IMR-90 (cell line): ENCODE results near the gene CDS2. TPM values are rescaled to one million over a fixed set of nuclear protein-coding genes. Genes with fewer than 3 reads are reported as not detected.

ENCODE experiments used
- ATAC-seq: fragments of 200-7000 bp; cut with Tn5 transposase; 2 replicates; pipeline ENCODE4 v1.9.1; 2020; ENCODE audit warnings: low read depth, mild to moderate bottlenecking, moderate library complexity
- BruUV-seq: library from RNA; stranded (reverse); fragments of 400-500 nt; replicated peaks from 2 replicates; lab custom pipeline; 2021; lab: Mats Ljungman, UMichigan
- CTCF ChIA-PET: fragments of 300-600 bp; formaldehyde crosslinking; extraction: SDS; loops from one replicate; lab custom pipeline; 2021; ENCODE audit warnings: antibody characterized with exemption; lab: Yijun Ruan, JAX
- POLR2A ChIA-PET: fragments of 300-600 bp; sonication (Branson Sonifier 250); formaldehyde crosslinking; loops from one replicate; lab custom pipeline; 2022; ENCODE audit warnings: antibody characterized with exemption; ENCODE audit not compliant: unreplicated experiment; lab: Charles Lee
- DNase-seq: peaks from one replicate; pipeline ENCODE4 v3.0.0; 2013
- H2AFZ ChIP-seq: replicated peaks from 2 replicates; pipeline ENCODE3; 2013; ENCODE audit warnings: low read length, mild to moderate bottlenecking; ENCODE audit not compliant: poor library complexity
- H2AK5ac ChIP-seq: 2 replicates; pipeline ENCODE4 v1.6.1; 2013; ENCODE audit warnings: low read depth, low read length, inconsistent platforms
- H2AK9ac ChIP-seq: replicated peaks from 2 replicates; pipeline ENCODE3; 2013; ENCODE audit warnings: mild to moderate bottlenecking, low read depth, low read length, moderate library complexity; ENCODE audit not compliant: poor library complexity
- H2BK120ac ChIP-seq: 2 replicates; pipeline ENCODE4 v1.6.1; 2013; ENCODE audit warnings: low read depth, low read length, inconsistent platforms
- H2BK15ac ChIP-seq: 3 replicates; pipeline ENCODE4 v1.6.1; 2013; ENCODE audit warnings: low read depth, low read length, inconsistent platforms
- H2BK20ac ChIP-seq: 2 replicates; pipeline ENCODE4 v1.6.1; 2013; ENCODE audit warnings: low read depth, mild to moderate bottlenecking, inconsistent platforms, low read length, moderate library complexity
- H2BK5ac ChIP-seq: 2 replicates; pipeline ENCODE4 v1.6.1; 2013; ENCODE audit warnings: mild to moderate bottlenecking, low read depth, low read length, inconsistent platforms; ENCODE audit not compliant: poor library complexity, severe bottlenecking
- H3K14ac ChIP-seq: replicated peaks from 2 replicates; pipeline ENCODE4 v1.6.1; 2013; ENCODE audit warnings: low read depth, low read length, inconsistent platforms
- H3K18ac ChIP-seq: 2 replicates; pipeline ENCODE4 v1.6.1; 2013; ENCODE audit warnings: low read depth, low read length, control low read depth
- H3K23ac ChIP-seq: 2 replicates; pipeline ENCODE4 v1.6.1; 2013; ENCODE audit warnings: low read depth, low read length, inconsistent platforms
- H3K27ac ChIP-seq: 2 replicates; pipeline ENCODE4 v1.5.1; 2013; ENCODE audit warnings: mild to moderate bottlenecking, control low read depth, low read length; ENCODE audit not compliant: insufficient read depth
- H3K27me3 ChIP-seq: 2 replicates; pipeline ENCODE4 v1.6.1; 2013; ENCODE audit warnings: low read length; ENCODE audit not compliant: control insufficient read depth, insufficient read depth
- H3K36me3 ChIP-seq: 2 replicates; pipeline ENCODE4 v1.6.1; 2013; ENCODE audit warnings: low read length, mixed read lengths; ENCODE audit not compliant: control insufficient read depth, insufficient read depth
- H3K4ac ChIP-seq: 2 replicates; pipeline ENCODE4 v1.6.1; 2013; ENCODE audit warnings: low read depth, low read length, inconsistent platforms
- H3K4me1 ChIP-seq: 2 replicates; pipeline ENCODE4 v1.6.1; 2013; ENCODE audit warnings: low read length, mixed read lengths; ENCODE audit not compliant: control insufficient read depth, insufficient read depth
- H3K4me2 ChIP-seq: 2 replicates; pipeline ENCODE4 v1.6.1; 2013; ENCODE audit warnings: low read depth, mild to moderate bottlenecking, control low read depth, low read length, moderate library complexity
- H3K4me3 ChIP-seq: 2 replicates; pipeline ENCODE4 v1.5.1; 2013; ENCODE audit warnings: low read depth, mild to moderate bottlenecking, control low read depth, low read length, moderate library complexity; ENCODE audit not compliant: insufficient read depth
- H3K56ac ChIP-seq: 2 replicates; pipeline ENCODE4 v1.6.1; 2013; ENCODE audit warnings: low read length, inconsistent platforms; ENCODE audit not compliant: insufficient read depth; ENCODE audit errors: extremely low read depth
- H3K79me1 ChIP-seq, 2 experiments: 2 replicates each; pipeline ENCODE4 v1.6.1; 2013; ENCODE audit warnings: low read length in 2 of 2, inconsistent platforms in 1 of 2, low read depth in 1 of 2
- H3K9ac ChIP-seq: 2 replicates; pipeline ENCODE4 v1.6.1; 2013; ENCODE audit warnings: low read depth, low read length, control low read depth
- H3K9me1 ChIP-seq: 2 replicates; pipeline ENCODE4 v1.6.1; 2013; ENCODE audit warnings: low read length, inconsistent platforms; ENCODE audit not compliant: insufficient read depth
- H3K9me3 ChIP-seq: 2 replicates; pipeline ENCODE4 v1.6.1; 2013; ENCODE audit warnings: low read length; ENCODE audit not compliant: control insufficient read depth, insufficient read depth
- H4K20me1 ChIP-seq: 2 replicates; pipeline ENCODE4 v1.6.1; 2013; ENCODE audit warnings: low read length, inconsistent platforms; ENCODE audit not compliant: insufficient read depth
- H4K5ac ChIP-seq: 2 replicates; pipeline ENCODE4 v1.6.1; 2013; ENCODE audit warnings: mild to moderate bottlenecking, low read depth, low read length, control low read depth
- H4K8ac ChIP-seq, 2 experiments: 2 replicates each; pipeline ENCODE4 v1.6.1; 2013; ENCODE audit warnings: low read depth in 2 of 2, low read length in 2 of 2, control low read depth in 1 of 2, inconsistent platforms in 1 of 2
- H4K91ac ChIP-seq: 2 replicates; pipeline ENCODE4 v1.6.1; 2013; ENCODE audit warnings: low read depth, low read length, inconsistent platforms; ENCODE audit not compliant: insufficient read depth
- BHLHE40 ChIP-seq: fragments of 150-350 bp; IDR thresholded peaks from 2 replicates; pipeline ENCODE4 v1.6.1; 2016; ENCODE audit warnings: mild to moderate bottlenecking, low read depth, low read length
- CEBPB ChIP-seq: IDR thresholded peaks from 2 replicates; pipeline ENCODE4 v1.6.1; 2012; ENCODE audit warnings: low read depth, low read length, improper control_type of control experiment
- CHD1 ChIP-seq: IDR thresholded peaks from 2 replicates; pipeline ENCODE4 v1.6.1; 2012; ENCODE audit warnings: low read depth, low read length, improper control_type of control experiment
- MAZ ChIP-seq: IDR thresholded peaks from 2 replicates; pipeline ENCODE4 v1.6.1; 2012; ENCODE audit warnings: low read depth, mild to moderate bottlenecking, low read length, improper control_type of control experiment, moderate library complexity, borderline replicate concordance
- MXI1 ChIP-seq: IDR thresholded peaks from 2 replicates; pipeline ENCODE4 v1.6.1; 2012; ENCODE audit warnings: low read depth, mild to moderate bottlenecking, low read length, moderate library complexity, borderline replicate concordance
- RCOR1 ChIP-seq: IDR thresholded peaks from 2 replicates; pipeline ENCODE4 v1.6.1; 2012; ENCODE audit warnings: mild to moderate bottlenecking, low read length, improper control_type of control experiment; ENCODE audit not compliant: insufficient replicate concordance
- RFX5 ChIP-seq: IDR thresholded peaks from 2 replicates; pipeline ENCODE4 v1.8.0; 2012; ENCODE audit warnings: low read depth, mild to moderate bottlenecking, low read length, moderate library complexity
- SMC3 ChIP-seq: fragments of 150-350 bp; IDR thresholded peaks from 2 replicates; pipeline ENCODE4 v1.6.1; 2016; ENCODE audit warnings: low read depth, mild to moderate bottlenecking, antibody characterized with exemption, low read length, moderate library complexity
- dilution Hi-C: fragments of 300-500 bp; cut with HindIII; formaldehyde crosslinking; loops from one replicate; pipeline ENCODE4 v1.14.3; 2018; ENCODE audit warnings: low sequenced_read_pairs; ENCODE audit not compliant: unreplicated experiment
- in situ Hi-C: fragments of 300-500 bp; cut with MboI; formaldehyde crosslinking; loops from 3 replicates; pipeline ENCODE4 v1.14.3; 2019; ENCODE audit warnings: low sequenced_read_pairs, inconsistent platforms, mixed read lengths
- intact Hi-C: fragments of 100-400 bp; cut with micrococcal nuclease; formaldehyde crosslinking; loops from 2 replicates; pipeline ENCODE4 v1.10.0; 2022
- polyA plus RNA-seq, 3 experiments: library from polyadenylated mRNA; depleted of rRNA; stranded (reverse); fragments of >200 nt; gene quantifications; 2 replicates each; pipeline ENCODE4 v1.2.3, GENCODE V29; 2012; ENCODE audit warnings: low replicate concordance in 1 of 3
- total RNA-seq: library from RNA; depleted of rRNA; stranded (reverse); fragments of >200 nt; gene quantifications from 2 replicates; pipeline ENCODE4 v1.2.3, GENCODE V29; 2012
- TF ChIP-seq, protein P1 (sequence below): fragments of 150-350 bp; IDR thresholded peaks from 2 replicates; pipeline ENCODE4 v1.6.1; 2016; ENCODE audit warnings: low read depth, mild to moderate bottlenecking, low read length, moderate library complexity, borderline replicate concordance
- TF ChIP-seq, protein P2 (sequence below): conservative IDR thresholded peaks from 2 replicates; pipeline ENCODE4 v1.5.1; 2012; ENCODE audit warnings: mild to moderate bottlenecking, low read depth, low read length, improper control_type of control experiment
- TF ChIP-seq, protein P3 (sequence below): fragments of 150-350 bp; IDR thresholded peaks from 2 replicates; pipeline ENCODE4 v1.6.1; 2017; ENCODE audit warnings: mild to moderate bottlenecking, antibody characterized with exemption, low read length, low read depth

CDS2 gene
- total and polyA plus RNA-seq, 2 of the 4 experiments (the other 2 are of a cell fraction), result 17.0 to 47.1 TPM

DNA sequence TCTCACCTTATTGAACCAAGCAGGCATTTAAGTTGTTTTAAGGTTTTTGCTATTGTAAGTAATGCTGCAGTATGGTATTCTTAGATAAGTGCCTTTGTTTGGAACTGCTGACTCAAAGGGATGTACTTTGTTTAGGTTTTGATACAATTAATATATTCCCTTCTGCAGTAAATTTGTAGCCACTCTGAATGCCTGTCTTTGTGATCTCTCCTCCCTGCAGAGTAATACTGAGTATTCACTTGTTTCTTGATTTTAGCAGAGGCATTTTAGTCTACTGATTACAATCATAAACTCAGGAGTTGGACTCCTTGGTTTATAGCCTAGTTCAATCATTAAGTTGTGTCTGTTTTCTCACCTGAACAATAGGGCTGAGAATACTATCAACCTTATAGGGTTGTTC, 13.4 kb downstream of the CDS2 start:
- dilution Hi-C loops (no loop called here), in situ Hi-C loops (no loop called here), intact Hi-C loops (loop anchor here (5.0 kb wide), 1 partner anchor 42 kb away; no protein-coding TSS in a partner anchor)
- ChIA-PET CTCF (no interaction called here), POLR2A (no interaction called here)
- Histone ChIP-seq H3K36me3 (no peaks in the 10 kb centered on the region), H3K14ac (no peak overlapping the region), H3K27me3 (no peaks in the 10 kb centered on the region), H2AFZ (no peak overlapping the region), H4K20me1 (peaks cover 48% of the 10 kb centered on the region; the same call in 1 of the 2 replicates), H2BK5ac (no peak overlapping the region), H3K56ac (no peak overlapping the region), H3K23ac (no peak overlapping the region), H3K18ac (no peak overlapping the region), H3K4me3 (no peak overlapping the region), H4K91ac (no peak overlapping the region), H2BK15ac (no peak overlapping the region), H2AK5ac (no peak overlapping the region), H3K4me1 (peaks cover 12% of the 10 kb centered on the region), H2BK20ac (no peak overlapping the region), H3K9me3 (no peaks in the 10 kb centered on the region), H4K5ac (no peak overlapping the region), H3K4ac (no peak overlapping the region), H2BK120ac (no peak overlapping the region), H4K8ac (no peak overlapping the region), H3K4me2 (no peak overlapping the region), H3K79me1 (peaks cover 43 to 91% of the 10 kb centered on the region in 2 experiments), H3K9ac (no peak overlapping the region), H2AK9ac (no peak overlapping the region), H3K9me1 (peaks cover 22% of the 10 kb centered on the region), H3K27ac (no peak overlapping the region)
- BruUV-seq, result no TSS peak
- ATAC-seq, result peak; percentile 37
- peak; percentile 16 for DNase-seq
- TF ChIP-seq BHLHE40, result no peak
- TF ChIP-seq RFX5, result no peak
- TF ChIP-seq MAZ, result no peak
- TF ChIP-seq MXI1, result no peak
- TF ChIP-seq, protein P1, sequence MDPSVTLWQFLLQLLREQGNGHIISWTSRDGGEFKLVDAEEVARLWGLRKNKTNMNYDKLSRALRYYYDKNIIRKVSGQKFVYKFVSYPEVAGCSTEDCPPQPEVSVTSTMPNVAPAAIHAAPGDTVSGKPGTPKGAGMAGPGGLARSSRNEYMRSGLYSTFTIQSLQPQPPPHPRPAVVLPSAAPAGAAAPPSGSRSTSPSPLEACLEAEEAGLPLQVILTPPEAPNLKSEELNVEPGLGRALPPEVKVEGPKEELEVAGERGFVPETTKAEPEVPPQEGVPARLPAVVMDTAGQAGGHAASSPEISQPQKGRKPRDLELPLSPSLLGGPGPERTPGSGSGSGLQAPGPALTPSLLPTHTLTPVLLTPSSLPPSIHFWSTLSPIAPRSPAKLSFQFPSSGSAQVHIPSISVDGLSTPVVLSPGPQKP, result no peak
- TF ChIP-seq, protein P2, sequence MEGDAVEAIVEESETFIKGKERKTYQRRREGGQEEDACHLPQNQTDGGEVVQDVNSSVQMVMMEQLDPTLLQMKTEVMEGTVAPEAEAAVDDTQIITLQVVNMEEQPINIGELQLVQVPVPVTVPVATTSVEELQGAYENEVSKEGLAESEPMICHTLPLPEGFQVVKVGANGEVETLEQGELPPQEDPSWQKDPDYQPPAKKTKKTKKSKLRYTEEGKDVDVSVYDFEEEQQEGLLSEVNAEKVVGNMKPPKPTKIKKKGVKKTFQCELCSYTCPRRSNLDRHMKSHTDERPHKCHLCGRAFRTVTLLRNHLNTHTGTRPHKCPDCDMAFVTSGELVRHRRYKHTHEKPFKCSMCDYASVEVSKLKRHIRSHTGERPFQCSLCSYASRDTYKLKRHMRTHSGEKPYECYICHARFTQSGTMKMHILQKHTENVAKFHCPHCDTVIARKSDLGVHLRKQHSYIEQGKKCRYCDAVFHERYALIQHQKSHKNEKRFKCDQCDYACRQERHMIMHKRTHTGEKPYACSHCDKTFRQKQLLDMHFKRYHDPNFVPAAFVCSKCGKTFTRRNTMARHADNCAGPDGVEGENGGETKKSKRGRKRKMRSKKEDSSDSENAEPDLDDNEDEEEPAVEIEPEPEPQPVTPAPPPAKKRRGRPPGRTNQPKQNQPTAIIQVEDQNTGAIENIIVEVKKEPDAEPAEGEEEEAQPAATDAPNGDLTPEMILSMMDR, result no peak
- TF ChIP-seq CEBPB, result no peak
- TF ChIP-seq SMC3, result no peak
- no peak for TF ChIP-seq CHD1
- no peak for TF ChIP-seq RCOR1
- TF ChIP-seq, protein P3, sequence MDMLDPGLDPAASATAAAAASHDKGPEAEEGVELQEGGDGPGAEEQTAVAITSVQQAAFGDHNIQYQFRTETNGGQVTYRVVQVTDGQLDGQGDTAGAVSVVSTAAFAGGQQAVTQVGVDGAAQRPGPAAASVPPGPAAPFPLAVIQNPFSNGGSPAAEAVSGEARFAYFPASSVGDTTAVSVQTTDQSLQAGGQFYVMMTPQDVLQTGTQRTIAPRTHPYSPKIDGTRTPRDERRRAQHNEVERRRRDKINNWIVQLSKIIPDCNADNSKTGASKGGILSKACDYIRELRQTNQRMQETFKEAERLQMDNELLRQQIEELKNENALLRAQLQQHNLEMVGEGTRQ, result no peak
